Uterus (tissue), 2 donors: Measurements from ENCODE around the gene SLC44A2.

Experiments
- POLR2A ChIP-seq, 2 donors: fragments of 450-650 bp; IDR thresholded peaks; one replicate each; pipeline ENCODE4 v1.6.1; 2016; ENCODE audit warnings: antibody characterized with exemption in 2 of 2, mild to moderate bottlenecking in 1 of 2, moderate library complexity in 1 of 2
- TF ChIP-seq, protein P1 (sequence below), 4 experiments: fragments of 200-600 bp in 2 of 4; fragments of 450-650 bp in 2 of 4; sonication (generic) in 2 of 4; IDR thresholded peaks; one replicate each; pipeline ENCODE4 v1.5.1; 2016 to 2019; ENCODE audit warnings: antibody characterized with exemption in 4 of 4, mild to moderate bottlenecking in 2 of 4, moderate library complexity in 1 of 4

DNA sequence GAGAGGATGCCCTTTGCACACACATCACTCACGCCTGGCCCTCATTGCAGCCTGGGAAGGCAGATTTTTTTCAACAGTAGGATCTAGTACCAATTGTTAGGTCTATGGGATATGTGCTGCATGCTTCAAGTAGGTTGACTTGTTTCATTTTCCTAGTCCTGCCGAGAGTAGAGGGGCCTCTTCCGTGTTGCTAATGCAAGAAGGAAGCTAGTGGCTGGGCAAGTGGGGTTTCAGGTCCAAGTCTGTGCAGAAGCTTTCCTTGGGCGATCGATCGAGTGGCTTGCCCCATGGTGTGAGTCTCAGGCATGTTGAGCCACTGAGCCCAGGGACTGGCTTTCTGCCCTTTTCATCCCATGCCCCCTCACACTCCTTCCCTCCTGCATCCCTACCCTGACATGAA is 42.5 kb downstream of the SLC44A2 start:
- no peak for TF ChIP-seq POLR2A (IDR thresholded peaks at IDR 0.05)
- TF ChIP-seq, protein P1, sequence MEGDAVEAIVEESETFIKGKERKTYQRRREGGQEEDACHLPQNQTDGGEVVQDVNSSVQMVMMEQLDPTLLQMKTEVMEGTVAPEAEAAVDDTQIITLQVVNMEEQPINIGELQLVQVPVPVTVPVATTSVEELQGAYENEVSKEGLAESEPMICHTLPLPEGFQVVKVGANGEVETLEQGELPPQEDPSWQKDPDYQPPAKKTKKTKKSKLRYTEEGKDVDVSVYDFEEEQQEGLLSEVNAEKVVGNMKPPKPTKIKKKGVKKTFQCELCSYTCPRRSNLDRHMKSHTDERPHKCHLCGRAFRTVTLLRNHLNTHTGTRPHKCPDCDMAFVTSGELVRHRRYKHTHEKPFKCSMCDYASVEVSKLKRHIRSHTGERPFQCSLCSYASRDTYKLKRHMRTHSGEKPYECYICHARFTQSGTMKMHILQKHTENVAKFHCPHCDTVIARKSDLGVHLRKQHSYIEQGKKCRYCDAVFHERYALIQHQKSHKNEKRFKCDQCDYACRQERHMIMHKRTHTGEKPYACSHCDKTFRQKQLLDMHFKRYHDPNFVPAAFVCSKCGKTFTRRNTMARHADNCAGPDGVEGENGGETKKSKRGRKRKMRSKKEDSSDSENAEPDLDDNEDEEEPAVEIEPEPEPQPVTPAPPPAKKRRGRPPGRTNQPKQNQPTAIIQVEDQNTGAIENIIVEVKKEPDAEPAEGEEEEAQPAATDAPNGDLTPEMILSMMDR (IDR thresholded peaks at IDR 0.05), result no peak
